ENCODE data around the gene NSUN3.

The NSUN3 gene

GRCh38 chr3:94130690-94131089 is 67.8 kb downstream of the NSUN3 start:
- DNase-seq (ENCODE audit: low spot score), result no peak

- no peak for DNase-seq (ENCODE audit: low spot score)
These were observed 69.9 kb downstream of the NSUN3 start for GRCh38 chr3:94132777-94133176.

- no peak for DNase-seq (ENCODE audit: low spot score)
These were observed 73.3 kb downstream of the NSUN3 start for GRCh38 chr3:94136133-94136532.

GRCh38 chr3:94137377-94137776 is 74.5 kb downstream of the NSUN3 start:
- DNase-seq (ENCODE audit: low spot score), result no peak

- no peak for DNase-seq (ENCODE audit: low spot score)
These were observed 83.6 kb downstream of the NSUN3 start for GRCh38 chr3:94146455-94146854.

GRCh38 chr3:94147012-94147411 is 84.2 kb downstream of the NSUN3 start:
- DNase-seq (ENCODE audit: low spot score), result no peak

- no peak for DNase-seq (ENCODE audit: low spot score)
These were observed 87.3 kb downstream of the NSUN3 start for GRCh38 chr3:94150113-94150512.

- no peak for DNase-seq (ENCODE audit: low spot score)
These were observed 93.8 kb downstream of the NSUN3 start for GRCh38 chr3:94156626-94157025.

GRCh38 chr3:94158512-94158911 is 95.7 kb downstream of the NSUN3 start:
- no peak for DNase-seq (ENCODE audit: low spot score)

GRCh38 chr3:94159062-94159828 is 96.4 kb downstream of the NSUN3 start:
- no peak for DNase-seq (ENCODE audit: low spot score)

GRCh38 chr3:94162700-94163099 is 99.8 kb downstream of the NSUN3 start:
- DNase-seq (ENCODE audit: low spot score), result no peak

GRCh38 chr3:94167346-94167745 is 104.5 kb downstream of the NSUN3 start:
- DNase-seq (ENCODE audit: low spot score), result no peak

GRCh38 chr3:94167796-94168195 is 104.9 kb downstream of the NSUN3 start:
- no peak for DNase-seq (ENCODE audit: low spot score)

GRCh38 chr3:94171954-94172353 is 109.1 kb downstream of the NSUN3 start:
- no peak for DNase-seq (ENCODE audit: low spot score)

- no peak for DNase-seq (ENCODE audit: low spot score)
These were observed 109.9 kb downstream of the NSUN3 start for GRCh38 chr3:94172695-94173310.

- no peak for DNase-seq (ENCODE audit: low spot score)
These were observed 111.0 kb downstream of the NSUN3 start for GRCh38 chr3:94173673-94174434.

GRCh38 chr3:94175677-94176076 is 112.8 kb downstream of the NSUN3 start:
- no peak for DNase-seq (ENCODE audit: low spot score)

- no peak for DNase-seq (ENCODE audit: low spot score)
These were observed 114.3 kb downstream of the NSUN3 start for GRCh38 chr3:94176988-94177745.

Measured in HuH-7.5 (cell line).